ENCODE data around the gene OSBPL5.
"Not testable (repeated sequence)": the region's sequence is repeated elsewhere in the genome, so short reads cannot be mapped to it uniquely, and the experiment has no call there.

OSBPL5 gene

GRCh38 chr11:3180869-3181268 lies 15.8 kb upstream of the OSBPL5 start:
- no peak for DNase-seq (ENCODE audit: low read depth)

- DNase-seq (ENCODE audit: low read depth), result peak; percentile 92
Observed at GRCh38 chr11:3178349-3178748, 13.2 kb upstream of the OSBPL5 start.

- peak; percentile 19 for DNase-seq (ENCODE audit: low read depth)
Observed at GRCh38 chr11:3177931-3178330, 12.8 kb upstream of the OSBPL5 start.

GRCh38 chr11:3176487-3176886 lies 11.4 kb upstream of the OSBPL5 start:
- no peak for DNase-seq (ENCODE audit: low read depth)

GRCh38 chr11:3175194-3175593 lies 10.1 kb upstream of the OSBPL5 start:
- DNase-seq (ENCODE audit: low read depth), result no peak

- DNase-seq (ENCODE audit: low read depth), result no peak
Observed at GRCh38 chr11:3174387-3174786, 9.3 kb upstream of the OSBPL5 start.

GRCh38 chr11:3173795-3174194 lies 8.7 kb upstream of the OSBPL5 start:
- no peak for DNase-seq (ENCODE audit: low read depth)

GRCh38 chr11:3171931-3172560 lies 6.9 kb upstream of the OSBPL5 start:
- no peak for DNase-seq (ENCODE audit: low read depth)

- no peak for DNase-seq (ENCODE audit: low read depth)
Observed at GRCh38 chr11:3170756-3171650, 5.9 kb upstream of the OSBPL5 start.

GRCh38 chr11:3170044-3170755 lies 5.1 kb upstream of the OSBPL5 start:
- DNase-seq (ENCODE audit: low read depth), result no peak

GRCh38 chr11:3169255-3170043 lies 4.3 kb upstream of the OSBPL5 start:
- DNase-seq (ENCODE audit: low read depth), result peak; percentile 55

- not testable (repeated sequence) for DNase-seq (ENCODE audit: low read depth)
Observed at GRCh38 chr11:3168742-3169254, 3.7 kb upstream of the OSBPL5 start.

GRCh38 chr11:3167143-3168119 lies 2.3 kb upstream of the OSBPL5 start:
- no peak for DNase-seq (ENCODE audit: low read depth)

GRCh38 chr11:3166268-3167142 lies 1.4 kb upstream of the OSBPL5 start:
- DNase-seq (ENCODE audit: low read depth), result no peak

GRCh38 chr11:3165916-3166267 lies 782 bp upstream of the OSBPL5 start:
- DNase-seq (ENCODE audit: low read depth), result no peak

- no peak for DNase-seq (ENCODE audit: low read depth)
Observed at GRCh38 chr11:3164552-3165151, 458 bp downstream of the OSBPL5 start.

- no peak for DNase-seq (ENCODE audit: low read depth)
Observed at GRCh38 chr11:3164138-3164551, 965 bp downstream of the OSBPL5 start.

GRCh38 chr11:3163241-3163981 lies 1.7 kb downstream of the OSBPL5 start:
- DNase-seq (ENCODE audit: low read depth), result no peak

Measured in amniotic epithelial cell (primary cell).